ENCODE data around the gene TULP4. TPM values are rescaled to one million over a fixed set of nuclear protein-coding genes. Genes with fewer than 3 reads are reported as not detected.

Gene TULP4
- polyA plus RNA-seq, 1 donor from 2014 or later: 42.3 TPM

GRCh38 chr6:158497620-158498019 lies 185.4 kb downstream of the TULP4 start:
- Mint-ChIP-seq H3K4me3 (no peak overlapping the region), H3K36me3 (peaks cover 9% of the 10 kb centered on the region), H3K9me3 (no peaks in the 10 kb centered on the region), H3K27ac (no peak overlapping the region), H3K27me3 (no peaks in the 10 kb centered on the region), H3K4me1 (no peaks in the 10 kb centered on the region)

- Mint-ChIP-seq H3K27ac (peak overlapping the region in 1 of 3 donors; percentile 25), H3K4me1 (no peaks in the 10 kb centered on the region), H3K4me3 (no peak overlapping the region), H3K9me3 (no peaks in the 10 kb centered on the region), H3K27me3 (no peaks in the 10 kb centered on the region), H3K36me3 (peaks cover 10% of the 10 kb centered on the region)
These were observed 186.1 kb downstream of the TULP4 start for GRCh38 chr6:158498362-158498761.

DNA sequence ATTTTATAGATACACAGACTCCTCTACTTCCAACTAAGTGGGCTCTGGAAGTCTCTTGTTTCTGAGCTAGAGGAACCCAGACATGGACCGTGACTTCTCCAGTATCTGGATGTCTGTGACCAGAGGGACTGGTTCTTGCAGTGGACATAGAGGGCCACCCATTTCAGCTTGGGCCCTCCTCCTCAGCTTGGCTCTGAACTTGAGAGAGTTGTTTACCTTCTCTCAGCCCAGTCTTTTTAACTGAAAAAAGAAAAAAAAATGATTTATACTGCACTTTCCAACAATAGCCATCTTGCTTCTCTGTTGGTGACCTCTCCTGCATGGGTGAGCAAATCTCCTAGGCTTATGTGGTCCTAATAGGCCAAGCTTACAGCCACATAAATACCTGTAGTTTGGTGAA lies 187.3 kb downstream of the TULP4 start:
- peaks cover 8% of the 10 kb centered on the region for H3K36me3 Mint-ChIP-seq
- peaks cover 0 to 1% (median under 1%) of the 10 kb centered on the region in 3 donors for H3K4me1 Mint-ChIP-seq
- no peaks in the 10 kb centered on the region for H3K9me3 Mint-ChIP-seq
- H3K27ac Mint-ChIP-seq: no peak overlapping the region
- no peaks in the 10 kb centered on the region for H3K27me3 Mint-ChIP-seq
- H3K4me3 Mint-ChIP-seq: no peak overlapping the region

DNA sequence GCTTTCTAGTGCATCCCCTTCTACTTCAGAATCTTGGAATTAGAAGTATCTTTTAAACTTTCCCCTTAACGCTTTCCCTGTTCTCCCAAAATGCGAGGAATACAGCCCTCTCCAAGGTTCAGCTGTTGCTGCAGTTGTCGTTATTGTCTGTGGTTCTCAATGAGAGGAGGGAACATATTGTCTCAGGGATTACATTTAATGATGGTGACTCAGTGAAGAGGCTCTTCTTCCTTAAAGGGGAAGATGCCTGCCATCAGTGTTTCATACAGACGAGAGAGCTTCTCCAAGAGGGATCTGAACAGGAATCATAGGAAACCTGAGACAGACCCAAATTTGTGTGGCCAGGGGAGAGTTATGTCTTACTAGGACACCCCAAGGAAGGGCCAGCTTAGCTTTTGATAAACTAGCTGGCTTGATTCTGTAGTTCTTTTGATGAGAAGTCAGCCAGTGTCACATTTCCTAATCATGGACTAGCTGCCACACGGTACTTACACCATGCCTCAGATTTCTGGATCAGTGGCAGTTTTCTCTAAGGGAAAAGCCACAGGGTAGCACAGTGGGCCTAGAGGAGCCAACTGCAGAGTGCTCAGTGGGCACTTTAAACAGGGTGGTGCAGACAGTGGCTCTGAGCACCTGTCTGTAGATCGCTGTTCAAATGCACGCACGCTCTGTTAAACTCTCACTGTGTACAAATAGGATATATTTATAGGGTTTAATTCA lies 187.9 kb downstream of the TULP4 start:
- peaks cover 0 to 2% (median 0%) of the 10 kb centered on the region in 3 donors for H3K9me3 Mint-ChIP-seq
- H3K36me3 Mint-ChIP-seq: peaks cover 9% of the 10 kb centered on the region
- no peaks in the 10 kb centered on the region for H3K27me3 Mint-ChIP-seq
- H3K4me3 Mint-ChIP-seq: no peak overlapping the region
- no peak overlapping the region for H3K27ac Mint-ChIP-seq
- peaks cover 2 to 7% (median 6%) of the 10 kb centered on the region in 3 donors for H3K4me1 Mint-ChIP-seq

- Mint-ChIP-seq H3K27ac (peak overlapping the region in 1 of 3 donors; percentile 64), H3K4me3 (no peak overlapping the region), H3K4me1 (peaks cover 2 to 7% (median 6%) of the 10 kb centered on the region in 3 donors), H3K36me3 (peaks cover 9% of the 10 kb centered on the region), H3K9me3 (peaks cover 0 to 2% (median 0%) of the 10 kb centered on the region in 3 donors), H3K27me3 (no peaks in the 10 kb centered on the region)
These were observed 189.3 kb downstream of the TULP4 start for GRCh38 chr6:158501360-158502262.

GRCh38 chr6:158502263-158502950 lies 190.1 kb downstream of the TULP4 start:
- Mint-ChIP-seq H3K4me3 (no peak overlapping the region), H3K27ac (no peak overlapping the region), H3K27me3 (no peaks in the 10 kb centered on the region), H3K4me1 (peaks cover 2 to 7% (median 6%) of the 10 kb centered on the region in 3 donors), H3K36me3 (peaks cover 9% of the 10 kb centered on the region), H3K9me3 (peaks cover 0 to 2% (median 0%) of the 10 kb centered on the region in 3 donors)

DNA sequence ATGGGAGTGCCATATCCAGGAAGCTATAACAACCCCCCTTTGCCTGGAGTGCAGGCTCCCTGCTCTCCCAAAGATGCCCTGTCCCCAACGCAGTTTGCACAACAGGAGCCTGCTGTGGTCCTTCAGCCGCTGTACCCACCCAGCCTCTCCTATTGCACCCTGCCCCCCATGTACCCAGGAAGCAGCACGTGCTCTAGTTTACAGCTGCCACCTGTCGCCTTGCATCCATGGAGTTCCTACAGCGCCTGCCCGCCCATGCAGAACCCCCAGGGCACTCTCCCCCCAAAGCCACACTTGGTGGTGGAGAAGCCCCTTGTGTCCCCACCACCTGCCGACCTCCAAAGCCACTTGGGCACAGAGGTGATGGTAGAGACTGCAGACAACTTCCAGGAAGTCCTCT lies 191.0 kb downstream of the TULP4 start:
- H3K27me3 Mint-ChIP-seq: no peaks in the 10 kb centered on the region
- H3K4me3 Mint-ChIP-seq: no peak overlapping the region
- no peak overlapping the region for H3K27ac Mint-ChIP-seq
- peaks cover 9% of the 10 kb centered on the region for H3K36me3 Mint-ChIP-seq
- peaks cover 0 to 2% (median 0%) of the 10 kb centered on the region in 3 donors for H3K9me3 Mint-ChIP-seq
- peaks cover 2 to 7% (median 6%) of the 10 kb centered on the region in 3 donors for H3K4me1 Mint-ChIP-seq

- Mint-ChIP-seq H3K9me3 (peaks cover 0 to 2% (median 0%) of the 10 kb centered on the region in 3 donors), H3K36me3 (peaks cover 9% of the 10 kb centered on the region), H3K4me1 (peaks cover 2 to 7% (median 6%) of the 10 kb centered on the region in 3 donors), H3K27me3 (no peaks in the 10 kb centered on the region), H3K4me3 (no peak overlapping the region), H3K27ac (peak overlapping the region in 1 of 3 donors; percentile 32)
These were observed 191.6 kb downstream of the TULP4 start for GRCh38 chr6:158503846-158504245.

DNA sequence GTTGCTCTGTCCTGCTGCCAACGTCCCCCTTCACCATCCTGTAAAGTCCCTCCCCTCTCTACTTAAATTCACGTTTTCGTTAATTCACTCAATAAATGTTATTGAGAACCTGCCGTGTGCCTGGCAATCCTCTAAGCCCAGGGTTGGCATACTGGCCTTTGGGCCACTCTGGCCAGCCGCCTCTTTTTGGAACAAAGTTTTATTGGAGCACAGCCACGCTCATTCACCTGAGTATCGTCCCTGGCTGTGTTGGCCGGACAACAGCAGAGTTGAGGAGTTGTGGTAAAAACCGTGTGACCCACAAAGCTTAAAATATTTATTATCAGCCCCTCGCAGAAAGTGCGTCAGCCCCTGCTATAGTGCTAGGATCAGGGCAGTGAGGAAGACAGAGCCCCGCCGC lies 192.9 kb downstream of the TULP4 start:
- Mint-ChIP-seq H3K36me3 (peaks cover 9% of the 10 kb centered on the region), H3K4me3 (no peak overlapping the region), H3K4me1 (peaks cover 2 to 7% (median 6%) of the 10 kb centered on the region in 3 donors), H3K27ac (peak overlapping the region in 1 of 3 donors; percentile 11), H3K27me3 (no peaks in the 10 kb centered on the region), H3K9me3 (peaks cover 0 to 2% (median 0%) of the 10 kb centered on the region in 3 donors)

GRCh38 chr6:158506601-158507000 lies 194.3 kb downstream of the TULP4 start:
- H3K4me1 Mint-ChIP-seq: peaks cover 2 to 9% (median 6%) of the 10 kb centered on the region in 3 donors
- H3K4me3 Mint-ChIP-seq: no peak overlapping the region
- H3K9me3 Mint-ChIP-seq: peaks cover 0 to 2% (median 0%) of the 10 kb centered on the region in 3 donors
- no peak overlapping the region for H3K27ac Mint-ChIP-seq
- no peaks in the 10 kb centered on the region for H3K27me3 Mint-ChIP-seq
- peaks cover 6% of the 10 kb centered on the region for H3K36me3 Mint-ChIP-seq

DNA sequence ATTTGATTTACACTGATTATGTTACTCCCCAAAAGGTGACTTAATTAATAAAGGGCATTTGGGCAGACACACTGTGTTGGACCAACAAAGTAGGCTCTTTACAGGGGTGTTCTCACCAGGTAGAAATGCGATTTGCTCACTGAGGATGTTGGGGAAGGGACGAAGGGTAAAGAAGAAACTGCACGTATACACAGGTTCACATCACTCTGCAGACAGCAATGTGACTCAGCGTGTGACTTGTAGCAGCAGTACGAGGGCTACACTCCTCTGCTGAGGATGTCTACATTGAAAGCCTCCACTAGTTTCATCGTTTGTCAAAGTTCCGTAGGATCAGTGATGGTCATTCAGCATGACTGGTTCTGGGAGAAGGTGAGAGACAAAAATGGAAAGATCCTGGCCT lies 194.9 kb downstream of the TULP4 start:
- Mint-ChIP-seq H3K9me3 (peaks cover 0 to 2% (median 0%) of the 10 kb centered on the region in 3 donors), H3K4me3 (no peak overlapping the region), H3K36me3 (peaks cover 6% of the 10 kb centered on the region), H3K4me1 (peaks cover 2 to 9% (median 6%) of the 10 kb centered on the region in 3 donors), H3K27me3 (no peaks in the 10 kb centered on the region), H3K27ac (no peak overlapping the region)

GRCh38 chr6:158508450-158508849 lies 196.2 kb downstream of the TULP4 start:
- Mint-ChIP-seq H3K4me1 (peaks cover 2 to 9% (median 6%) of the 10 kb centered on the region in 3 donors), H3K27me3 (no peaks in the 10 kb centered on the region), H3K4me3 (no peak overlapping the region), H3K36me3 (peaks cover 5% of the 10 kb centered on the region), H3K27ac (no peak overlapping the region), H3K9me3 (peaks cover 0 to 2% (median 0%) of the 10 kb centered on the region in 3 donors)

GRCh38 chr6:158509465-158509864 lies 197.2 kb downstream of the TULP4 start:
- peaks cover 2 to 9% (median 6%) of the 10 kb centered on the region in 3 donors for H3K4me1 Mint-ChIP-seq
- peaks cover 0 to 2% (median 0%) of the 10 kb centered on the region in 3 donors for H3K9me3 Mint-ChIP-seq
- H3K27me3 Mint-ChIP-seq: no peaks in the 10 kb centered on the region
- H3K36me3 Mint-ChIP-seq: peaks cover 5% of the 10 kb centered on the region
- H3K4me3 Mint-ChIP-seq: no peak overlapping the region
- no peak overlapping the region for H3K27ac Mint-ChIP-seq

GRCh38 chr6:158512809-158513208 lies 200.5 kb downstream of the TULP4 start:
- H3K27me3 Mint-ChIP-seq: peaks cover 15% of the 10 kb centered on the region
- H3K4me3 Mint-ChIP-seq: no peak overlapping the region
- H3K4me1 Mint-ChIP-seq: peaks cover 4 to 5% (median 5%) of the 10 kb centered on the region in 3 donors
- peaks cover 3% of the 10 kb centered on the region for H3K36me3 Mint-ChIP-seq
- no peaks in the 10 kb centered on the region for H3K9me3 Mint-ChIP-seq
- H3K27ac Mint-ChIP-seq: no peak overlapping the region

Data from IgD-negative memory B cell (primary cell).